Kidney capillary endothelial cell (primary cell): ENCODE results near the gene NSG1.

ENCODE experiments used
- DNase-seq: peaks from one replicate; pipeline ENCODE4 v3.0.0-alpha.2; 2018; ENCODE audit warnings: low spot score

Gene NSG1

DNA sequence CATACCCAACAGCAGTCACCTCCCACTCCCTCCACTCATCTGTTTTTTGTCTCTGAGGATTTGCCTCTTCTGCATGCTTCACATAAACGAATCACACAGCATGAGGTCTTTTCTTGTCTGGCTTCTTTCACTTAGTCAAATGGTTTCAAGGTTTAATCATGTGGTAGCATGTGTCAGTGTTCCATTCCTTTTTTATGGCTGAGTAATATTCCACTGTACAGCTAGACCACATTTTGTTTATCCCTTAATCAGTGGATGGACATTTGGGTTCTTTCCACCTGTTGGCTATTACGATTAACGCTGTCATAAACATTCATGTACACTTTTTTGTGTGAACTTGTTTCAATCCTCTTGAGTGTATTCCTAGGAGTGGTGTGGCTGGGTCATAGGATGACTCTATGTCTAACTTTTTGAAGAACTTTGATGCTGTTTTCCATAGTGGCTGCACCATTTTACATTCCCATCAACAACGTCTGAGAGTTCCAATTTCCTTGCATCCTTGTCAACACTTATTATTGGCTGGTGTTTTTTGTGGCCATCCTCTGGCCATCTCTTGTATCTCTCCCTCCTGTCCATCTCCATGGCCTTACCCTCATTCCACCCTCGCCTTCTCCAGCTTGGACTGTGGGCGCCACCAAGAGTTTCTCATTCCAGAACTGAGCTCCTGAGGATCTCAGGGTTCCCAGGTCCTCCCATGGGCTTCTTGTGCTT, 12.4 kb upstream of the NSG1 start:
- no peak for DNase-seq

DNA sequence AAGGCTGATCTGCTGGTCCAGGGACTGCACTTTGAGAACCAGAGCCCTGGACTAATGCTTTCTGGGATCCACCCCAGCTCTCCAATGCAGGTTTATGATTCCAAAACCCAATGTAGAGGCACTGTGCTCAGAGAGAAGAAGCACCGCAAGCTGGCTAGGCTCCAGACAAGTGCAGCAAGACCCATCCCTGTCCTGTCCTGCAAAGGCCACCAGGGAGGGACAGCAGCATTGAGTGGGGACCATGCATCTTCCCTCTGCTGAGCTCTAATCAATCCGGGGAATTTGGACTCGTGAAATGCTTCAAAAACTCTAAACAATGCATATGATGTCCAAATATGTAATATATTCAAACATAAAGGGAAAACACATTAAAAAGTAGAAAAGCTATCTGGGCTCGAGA, 10.8 kb upstream of the NSG1 start:
- no peak for DNase-seq

DNA sequence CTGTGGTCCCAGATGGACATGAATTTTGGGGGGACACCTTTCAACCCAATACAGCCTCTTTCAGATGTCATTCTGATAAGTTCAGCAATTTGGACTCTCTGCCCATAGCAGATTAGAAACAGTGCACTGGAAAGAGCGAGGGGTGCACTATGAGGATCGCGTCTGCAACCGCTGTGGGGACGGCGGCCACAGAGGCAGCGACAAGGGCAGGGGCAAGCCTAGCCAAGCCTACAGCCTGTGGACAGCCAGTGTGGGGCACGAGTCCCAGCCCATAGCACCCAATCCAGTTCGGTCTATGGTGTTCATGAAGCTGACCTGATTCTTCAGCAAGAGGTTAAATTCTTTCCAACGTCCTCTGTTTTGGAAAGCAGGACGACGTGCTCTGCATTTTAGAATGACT, 9.7 kb upstream of the NSG1 start:
- no peak for DNase-seq

DNA sequence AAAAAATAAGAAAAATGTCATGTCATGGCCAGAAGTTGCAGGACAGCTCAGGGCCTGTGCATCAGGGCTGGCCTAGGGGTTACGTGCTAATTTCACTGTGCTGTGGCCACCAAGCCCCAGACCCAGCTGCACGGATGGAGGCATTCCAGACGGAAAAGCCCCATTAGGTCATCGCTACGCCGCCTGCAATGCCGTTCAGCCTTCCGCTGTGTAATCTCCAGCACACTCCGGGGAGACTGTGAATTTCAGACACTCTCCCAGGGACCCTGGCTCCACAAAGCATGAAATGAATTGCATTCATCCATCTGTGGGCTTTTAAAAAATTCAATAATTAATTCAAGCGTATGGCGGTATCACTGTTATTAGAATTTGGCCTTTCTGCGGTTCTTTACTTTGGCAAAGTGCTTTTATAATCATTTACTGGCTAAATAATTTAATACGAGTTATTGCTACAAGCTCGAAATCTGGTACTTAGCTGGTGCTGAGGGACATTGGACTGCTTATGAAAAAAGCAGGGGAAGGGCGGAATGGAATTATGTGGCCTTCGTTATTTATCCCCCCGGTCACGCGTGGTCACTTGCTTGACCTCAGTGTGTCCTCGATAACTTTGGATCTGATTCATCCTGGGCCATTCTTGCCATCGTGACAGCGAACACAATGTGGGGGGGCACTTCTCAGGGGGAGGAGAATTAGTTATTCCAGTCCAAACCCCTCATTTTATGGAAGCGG, 9.0 kb upstream of the NSG1 start:
- DNase-seq, result no peak

DNA sequence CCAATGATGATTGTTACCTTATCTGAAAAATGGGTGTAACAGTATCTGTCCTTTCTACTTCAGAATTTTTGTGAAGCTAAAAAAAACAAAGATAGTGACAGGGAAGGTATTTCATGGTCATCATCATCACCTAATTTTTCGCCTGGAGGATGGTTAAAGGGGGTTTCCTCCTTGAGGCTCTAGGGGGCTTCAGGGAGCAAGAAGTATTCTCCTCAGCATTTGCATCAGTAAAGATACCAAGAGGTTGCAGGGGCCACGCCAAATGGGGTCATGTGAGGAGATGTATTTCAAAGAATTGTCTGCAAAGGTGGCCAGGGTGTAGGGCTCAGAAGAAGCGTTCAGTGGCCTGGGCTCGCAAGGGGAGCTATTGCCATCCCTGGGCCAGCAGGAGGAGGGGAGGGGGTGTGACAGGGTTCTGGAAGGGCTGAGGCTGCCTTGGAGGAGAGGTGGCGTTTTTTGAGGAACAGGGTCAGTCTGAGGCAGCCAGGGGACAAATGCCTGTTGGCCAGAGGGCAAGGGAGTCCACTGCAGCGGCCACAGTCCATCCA, 7.3 kb upstream of the NSG1 start:
- no peak for DNase-seq

DNA sequence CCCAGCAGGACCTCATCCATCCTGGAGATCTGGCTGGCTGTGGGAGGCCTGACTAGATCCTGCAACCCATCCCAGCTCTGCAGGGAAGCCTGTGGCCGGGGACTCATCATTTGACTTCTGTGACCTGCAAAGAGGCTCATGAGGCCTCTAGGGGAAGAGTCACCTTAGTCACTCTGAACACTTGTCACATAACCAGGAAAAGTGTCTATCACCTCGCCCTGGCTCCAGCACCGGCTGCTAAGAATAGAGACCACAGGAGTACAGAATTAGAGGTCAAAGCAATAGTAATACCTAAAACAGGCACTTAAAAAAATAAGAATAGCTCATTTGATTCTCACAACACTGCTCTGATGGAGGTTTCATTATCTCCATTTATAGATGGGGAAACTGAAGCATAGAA, 3.8 kb upstream of the NSG1 start:
- no peak for DNase-seq

DNA sequence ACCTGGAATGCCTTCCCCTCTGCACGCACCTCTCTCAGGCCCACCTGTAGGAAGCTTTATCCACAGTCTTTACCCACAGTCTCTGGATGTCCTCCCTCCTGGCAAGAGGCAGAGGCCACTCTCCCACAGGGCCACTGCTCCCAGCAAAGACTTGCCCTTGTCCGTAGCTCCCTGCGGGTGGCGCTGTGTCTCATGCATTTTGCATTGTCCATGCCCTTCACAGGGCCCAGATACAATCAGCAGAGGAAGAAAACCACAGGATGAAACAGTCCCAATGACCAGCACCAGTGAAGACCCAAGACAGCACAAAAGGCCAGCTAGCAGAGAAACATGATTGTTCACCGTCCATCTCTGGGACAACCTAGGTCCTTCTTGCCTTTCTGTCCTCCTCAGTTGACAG, 2.1 kb upstream of the NSG1 start:
- peak; percentile 25 for DNase-seq

DNA sequence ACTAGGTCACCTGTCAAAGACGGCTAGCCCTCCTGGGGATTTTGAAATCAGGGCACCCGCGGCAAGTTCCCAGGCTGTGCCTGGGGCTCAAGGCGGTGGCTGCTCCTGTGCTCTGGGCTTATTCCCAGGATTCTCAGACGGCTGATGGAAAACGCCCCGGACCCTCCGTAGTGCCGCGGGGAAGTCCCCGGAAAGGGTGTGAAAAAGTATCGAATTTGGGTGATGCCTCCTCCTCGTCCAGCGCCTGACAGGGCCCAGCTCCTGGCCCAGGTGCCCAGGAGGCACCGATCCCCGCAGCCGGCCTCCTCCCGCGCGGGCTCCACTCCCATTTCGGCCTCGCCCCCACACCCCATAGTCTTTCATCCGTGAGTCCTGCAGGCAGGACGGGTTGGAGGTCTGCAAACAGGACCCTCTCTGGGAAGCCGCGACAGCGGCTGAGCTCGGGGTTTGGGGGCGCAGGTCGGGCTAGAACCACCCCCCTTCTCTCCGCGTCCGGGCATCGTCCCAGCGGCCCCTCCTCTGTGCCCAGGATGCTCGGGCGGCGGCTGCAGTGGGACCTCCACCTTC, 1.1 kb upstream of the NSG1 start:
- no peak for DNase-seq

DNA sequence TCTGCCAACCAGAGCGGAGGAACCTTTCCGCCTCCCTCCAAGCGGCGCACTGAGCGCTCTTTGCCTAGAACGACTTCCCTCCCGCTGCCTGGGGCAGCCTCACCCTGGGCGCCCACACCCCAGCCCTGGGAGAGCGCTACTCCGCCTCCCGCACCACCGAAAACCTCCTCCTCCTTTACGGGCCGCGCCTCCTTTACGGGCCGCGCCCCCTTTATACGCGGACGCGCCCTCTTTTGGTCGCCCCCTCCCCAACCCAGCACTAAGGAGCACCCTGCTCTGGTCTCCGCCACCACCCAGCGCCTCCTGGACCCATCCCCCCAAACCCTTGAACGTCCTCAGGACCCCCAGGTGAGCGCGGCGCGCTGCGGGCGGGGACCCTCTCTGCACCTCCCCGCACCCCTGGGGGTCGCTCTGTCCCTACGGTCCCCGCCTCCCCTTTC, 586 bp upstream of the NSG1 start:
- DNase-seq, result no peak

DNA sequence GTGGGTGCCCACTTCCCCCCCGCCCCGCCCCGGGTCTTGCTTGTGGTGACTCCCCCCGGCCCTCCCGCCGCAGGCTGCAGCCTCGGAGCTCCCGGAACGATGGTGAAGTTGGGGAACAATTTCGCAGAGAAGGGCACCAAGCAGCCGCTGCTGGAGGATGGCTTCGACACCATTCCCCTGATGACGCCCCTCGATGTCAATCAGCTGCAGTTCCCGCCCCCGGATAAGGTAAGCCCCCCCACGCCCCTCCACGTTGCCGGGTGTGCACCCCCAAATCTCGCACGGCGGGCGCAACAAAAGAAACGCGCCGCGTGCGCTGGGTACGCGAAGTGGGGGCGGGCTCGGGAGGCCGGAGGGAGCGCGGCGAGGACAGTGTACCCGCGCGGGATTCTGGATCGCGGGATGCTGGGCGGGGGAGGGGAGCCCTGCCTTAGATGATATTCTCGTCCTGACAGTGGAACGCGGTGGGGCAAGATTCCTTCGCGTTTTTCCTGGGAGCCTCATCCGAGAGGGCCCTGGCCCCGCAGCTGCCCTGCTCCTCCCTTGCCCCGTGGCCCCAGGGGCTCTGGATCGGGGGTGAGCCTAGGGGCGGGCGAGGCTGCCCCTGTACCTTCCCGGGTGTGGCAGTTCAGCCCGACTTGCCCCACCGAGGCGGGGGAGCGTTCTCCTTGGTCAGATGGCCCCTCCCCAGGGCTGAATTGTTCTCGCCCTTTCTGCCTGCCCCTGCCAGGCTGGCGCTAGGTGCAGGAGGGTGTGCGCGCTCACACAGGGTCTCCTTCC, 819 bp downstream of the NSG1 start:
- no peak for DNase-seq

DNA sequence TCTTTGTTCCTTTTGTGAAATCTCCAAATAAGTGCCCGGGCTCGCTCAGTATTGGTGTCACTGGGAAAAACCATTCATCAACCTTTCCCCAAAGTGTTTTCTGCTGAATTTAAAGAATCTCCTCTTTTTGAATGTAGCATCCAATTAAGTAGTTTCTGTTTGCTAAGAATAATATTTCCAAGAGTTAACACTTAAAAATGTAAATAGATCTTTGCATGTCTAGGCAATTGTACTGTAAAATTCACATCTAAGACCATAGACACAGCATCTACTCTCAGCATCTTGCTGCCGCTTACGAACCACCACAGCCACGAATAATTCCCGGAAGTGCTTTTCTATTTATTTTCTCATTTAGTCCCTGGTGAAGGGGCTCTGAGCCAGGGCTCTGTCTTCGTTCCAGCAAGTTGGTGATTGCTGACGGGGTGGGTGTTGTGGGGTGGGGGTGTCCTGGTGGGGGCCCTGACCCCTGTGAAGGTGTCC, 1.4 kb downstream of the NSG1 start:
- DNase-seq, result peak; percentile 15

DNA sequence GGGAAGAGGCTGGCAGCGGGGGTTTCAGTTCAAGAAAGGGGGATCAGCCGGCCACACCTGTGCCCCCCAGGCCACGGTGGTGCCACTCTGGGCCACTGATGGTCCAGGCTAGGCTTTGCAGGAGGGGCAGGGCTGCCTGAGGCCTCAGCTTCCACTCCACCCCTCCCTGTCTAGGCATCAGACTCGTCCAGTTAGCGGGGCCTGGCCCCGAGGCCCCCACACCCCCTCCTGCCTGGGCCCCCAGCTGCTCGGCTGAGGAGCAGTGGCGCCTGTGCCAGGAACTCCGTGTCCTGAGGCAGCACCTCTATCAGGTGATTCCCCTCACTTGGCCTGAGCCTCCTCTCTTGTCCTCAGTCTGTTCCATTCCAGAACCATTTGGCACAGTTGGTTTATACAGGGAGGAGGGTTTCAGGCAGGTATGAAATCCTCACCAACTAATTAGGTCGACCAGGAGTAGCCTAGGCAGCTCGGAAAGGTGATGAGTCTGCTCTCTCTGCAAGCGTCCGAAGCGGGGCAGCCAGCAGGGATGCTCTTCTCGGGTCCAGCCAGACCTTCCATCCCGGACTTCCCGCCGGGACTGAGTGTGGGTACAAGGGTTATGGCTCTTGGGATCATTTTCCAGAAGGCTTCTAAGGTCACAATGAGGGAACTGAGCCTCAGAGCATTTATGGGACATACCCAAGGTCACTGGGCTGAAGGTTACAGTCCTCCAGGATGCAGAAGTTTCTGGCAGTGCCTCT, 2.1 kb downstream of the NSG1 start:
- DNase-seq, result no peak

DNA sequence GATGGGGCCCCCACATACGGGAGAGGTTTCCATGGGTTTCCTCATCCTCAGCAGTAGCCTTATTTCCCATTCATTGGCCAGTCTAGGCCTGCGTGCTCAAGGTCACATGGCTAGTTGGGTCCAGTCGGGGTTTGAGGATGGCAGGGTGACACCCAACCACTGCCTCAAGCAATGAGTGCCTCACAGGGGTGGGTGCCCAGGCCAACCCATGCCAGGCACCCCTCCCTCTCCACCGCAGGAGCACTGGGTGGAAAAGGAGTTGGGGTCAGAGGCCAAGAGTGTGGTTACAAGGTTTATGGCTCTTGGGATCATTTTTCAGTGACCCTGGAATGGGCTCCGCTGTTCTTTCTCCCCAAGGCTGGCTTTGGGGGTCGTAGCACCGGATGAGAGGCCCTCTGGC, 3.1 kb downstream of the NSG1 start:
- DNase-seq, result no peak

DNA sequence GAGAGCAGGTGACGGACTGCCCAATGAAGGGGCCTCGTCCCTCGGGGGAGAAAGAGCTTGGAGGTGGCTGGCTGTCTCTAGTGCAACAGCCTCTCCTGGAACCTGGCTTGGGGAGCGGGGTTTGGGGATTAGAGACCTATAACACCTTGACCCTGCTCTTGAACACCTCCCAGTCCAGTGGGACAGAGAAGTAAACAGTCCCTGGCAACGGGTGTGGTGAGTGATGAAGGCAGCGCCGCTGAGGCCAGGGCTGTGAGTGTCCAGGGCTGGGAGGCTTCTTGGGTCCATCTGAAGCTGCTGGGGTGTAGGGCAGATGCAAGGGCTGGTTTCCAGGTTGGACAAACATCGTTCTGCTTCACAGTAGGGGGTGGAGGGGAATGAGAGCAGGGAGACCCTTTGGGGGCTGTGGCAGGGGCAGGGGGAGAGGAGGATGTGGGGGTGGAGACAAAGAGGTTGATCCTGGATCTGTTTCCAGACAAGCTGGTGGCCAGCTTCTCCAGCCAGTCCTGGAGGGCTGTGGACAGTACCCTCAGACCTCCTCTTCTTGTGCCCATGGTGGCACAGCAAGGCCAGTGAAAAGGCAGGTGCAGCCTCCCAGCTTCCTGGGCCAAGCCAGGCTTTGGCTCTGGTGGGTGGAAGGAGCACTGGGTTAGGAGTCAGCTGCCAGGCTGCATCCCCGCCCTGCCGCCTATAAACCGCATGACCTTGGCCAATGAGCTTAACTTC, 3.8 kb downstream of the NSG1 start:
- no peak for DNase-seq

DNA sequence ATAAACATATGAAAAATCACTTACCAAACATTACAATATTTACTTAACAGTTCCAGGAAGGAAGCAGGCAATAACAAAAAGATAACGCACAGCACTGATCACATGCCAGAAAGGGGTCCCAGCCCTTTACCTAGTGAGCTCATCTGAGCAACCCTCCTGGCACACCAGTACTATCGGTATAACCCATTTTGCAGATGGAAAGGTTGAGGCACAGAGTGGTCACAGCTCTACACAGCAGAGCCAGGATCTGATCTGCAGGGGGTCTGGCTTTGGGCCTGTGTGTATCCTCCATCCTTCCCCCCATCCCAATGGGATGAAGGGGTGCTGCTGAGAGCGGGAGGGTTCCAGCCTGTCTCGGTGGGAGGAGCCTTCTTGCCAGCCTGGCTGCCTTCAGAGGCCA, 5.0 kb downstream of the NSG1 start:
- DNase-seq, result no peak

DNA sequence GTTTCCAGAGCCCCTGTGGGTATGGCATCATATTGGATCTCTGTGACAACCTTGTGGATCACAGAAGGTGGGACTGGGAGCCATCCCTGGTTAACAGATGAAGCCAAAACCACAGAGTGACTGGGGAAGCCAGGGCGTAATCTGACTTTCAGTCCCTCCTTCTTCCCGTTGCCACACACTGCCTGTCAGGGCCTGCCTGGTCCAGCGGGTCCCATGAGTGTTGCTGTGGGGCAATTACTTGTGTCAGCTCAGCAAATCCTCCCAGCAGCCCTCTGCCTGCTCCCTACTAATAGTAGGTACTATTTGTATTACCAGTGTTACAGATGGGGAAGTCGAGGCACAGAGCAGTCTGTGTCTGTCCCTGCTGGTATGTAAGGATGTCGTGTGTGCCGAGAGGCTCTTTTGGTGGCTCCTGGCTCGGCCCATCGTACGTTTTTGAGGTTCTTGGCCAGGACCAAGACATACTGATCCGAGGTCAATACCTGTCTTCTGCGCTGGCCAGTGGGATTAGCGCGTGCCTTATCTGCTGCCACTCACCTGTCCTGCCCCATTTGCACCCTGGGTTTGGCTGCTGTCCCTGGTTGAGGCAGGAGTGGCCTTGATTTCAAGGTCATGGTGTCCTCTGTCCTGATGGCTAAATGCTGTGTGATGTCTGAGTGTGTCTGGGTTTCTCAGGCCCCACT, 5.7 kb downstream of the NSG1 start:
- DNase-seq, result no peak

DNA sequence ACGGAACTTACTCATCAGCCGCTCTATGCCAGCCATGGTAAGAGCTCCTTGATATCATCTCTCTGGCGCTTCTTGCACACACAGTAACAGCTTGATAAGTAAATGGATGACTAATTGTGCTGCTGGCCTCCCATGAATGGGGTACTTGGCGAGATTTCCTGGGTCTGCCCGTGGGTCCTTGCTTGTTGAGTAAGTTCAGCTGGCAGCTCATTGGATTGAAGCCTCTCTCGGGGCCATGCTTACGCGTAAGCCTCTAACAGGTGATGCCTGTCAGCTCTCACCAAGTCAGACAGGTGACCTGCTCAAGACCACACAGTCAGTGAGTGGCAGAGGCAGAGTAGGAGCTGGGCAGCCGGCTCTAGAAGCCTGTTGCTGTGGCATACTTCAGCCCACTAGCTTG, 7.7 kb downstream of the NSG1 start:
- DNase-seq, result no peak

DNA sequence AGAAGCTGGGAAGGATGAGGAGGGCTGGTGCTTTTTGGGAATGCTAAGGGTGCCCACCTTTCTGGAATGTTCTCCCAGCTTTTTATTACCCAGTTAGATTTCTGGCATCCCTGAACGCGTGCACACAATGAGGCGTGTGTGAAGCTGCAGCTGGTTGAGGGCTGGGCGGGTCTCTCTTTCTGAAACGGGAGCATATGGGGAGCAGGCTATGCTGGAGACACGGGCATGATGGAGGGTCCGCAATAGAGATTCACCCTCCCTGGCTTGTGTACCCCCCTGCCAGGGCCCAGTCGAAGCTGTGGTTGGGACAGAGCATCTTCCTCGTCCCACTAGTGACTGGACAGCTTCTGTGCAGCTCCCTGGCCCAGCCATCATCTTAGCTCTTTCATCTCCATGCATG, 8.5 kb downstream of the NSG1 start:
- DNase-seq, result no peak

DNA sequence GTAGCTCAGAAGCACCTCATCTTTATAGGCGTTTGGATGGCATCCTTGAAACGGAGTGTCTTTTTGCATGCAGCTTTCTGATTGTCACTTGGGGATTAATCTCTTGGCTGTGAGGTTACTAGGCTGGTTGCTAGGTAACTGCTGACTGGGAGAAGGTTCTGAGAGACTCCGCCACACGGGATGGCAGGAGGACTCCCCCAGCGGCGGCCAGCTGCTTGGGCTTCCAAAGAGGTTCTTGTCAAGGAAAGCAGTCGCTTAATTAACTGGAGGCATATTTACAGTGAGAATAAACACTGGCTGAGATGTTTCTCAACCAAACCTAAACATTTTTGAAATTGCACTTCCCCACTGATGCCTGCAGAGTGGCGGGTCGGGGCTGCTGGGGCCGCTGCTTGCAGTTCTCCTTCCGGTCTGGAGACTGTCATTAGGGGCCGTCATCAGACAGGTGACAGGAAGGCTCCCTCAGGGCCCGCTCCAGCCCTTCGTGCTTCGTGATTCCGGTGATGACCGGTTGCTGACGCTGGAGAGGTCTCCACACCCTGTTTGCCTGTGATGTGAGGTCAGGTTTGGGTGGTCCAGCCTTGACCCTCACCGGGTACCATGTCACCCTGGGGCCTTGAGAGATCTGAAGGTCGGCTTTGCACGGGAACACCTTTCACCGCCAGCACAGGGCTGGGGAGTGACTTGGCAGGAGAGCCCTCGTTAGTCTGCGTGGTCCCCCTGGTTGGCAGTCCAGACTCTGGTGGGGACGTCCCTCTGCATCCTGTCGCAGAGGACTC, 9.1 kb downstream of the NSG1 start:
- DNase-seq, result no peak
